NB4 (cell line): ENCODE measurements around the gene ISG15.

Source experiments
- TF ChIP-seq, protein P1 (sequence below): IDR thresholded peaks from 2 replicates; pipeline ENCODE4 v1.6.1; 2011; ENCODE audit warnings: low read depth, low read length
- TF ChIP-seq, protein P2 (sequence below): IDR thresholded peaks from one replicate; pipeline ENCODE4 v1.5.1; 2012; ENCODE audit warnings: low read depth, low read length

GRCh38 chr1:1005774-1006304 is 7.5 kb upstream of the ISG15 start:
- TF ChIP-seq, protein P1, sequence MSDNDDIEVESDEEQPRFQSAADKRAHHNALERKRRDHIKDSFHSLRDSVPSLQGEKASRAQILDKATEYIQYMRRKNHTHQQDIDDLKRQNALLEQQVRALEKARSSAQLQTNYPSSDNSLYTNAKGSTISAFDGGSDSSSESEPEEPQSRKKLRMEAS, result no peak
- TF ChIP-seq, protein P2, sequence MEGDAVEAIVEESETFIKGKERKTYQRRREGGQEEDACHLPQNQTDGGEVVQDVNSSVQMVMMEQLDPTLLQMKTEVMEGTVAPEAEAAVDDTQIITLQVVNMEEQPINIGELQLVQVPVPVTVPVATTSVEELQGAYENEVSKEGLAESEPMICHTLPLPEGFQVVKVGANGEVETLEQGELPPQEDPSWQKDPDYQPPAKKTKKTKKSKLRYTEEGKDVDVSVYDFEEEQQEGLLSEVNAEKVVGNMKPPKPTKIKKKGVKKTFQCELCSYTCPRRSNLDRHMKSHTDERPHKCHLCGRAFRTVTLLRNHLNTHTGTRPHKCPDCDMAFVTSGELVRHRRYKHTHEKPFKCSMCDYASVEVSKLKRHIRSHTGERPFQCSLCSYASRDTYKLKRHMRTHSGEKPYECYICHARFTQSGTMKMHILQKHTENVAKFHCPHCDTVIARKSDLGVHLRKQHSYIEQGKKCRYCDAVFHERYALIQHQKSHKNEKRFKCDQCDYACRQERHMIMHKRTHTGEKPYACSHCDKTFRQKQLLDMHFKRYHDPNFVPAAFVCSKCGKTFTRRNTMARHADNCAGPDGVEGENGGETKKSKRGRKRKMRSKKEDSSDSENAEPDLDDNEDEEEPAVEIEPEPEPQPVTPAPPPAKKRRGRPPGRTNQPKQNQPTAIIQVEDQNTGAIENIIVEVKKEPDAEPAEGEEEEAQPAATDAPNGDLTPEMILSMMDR, result no peak
